NCI-H1694 treated with DMSO at 0.1 percent for 48 hours (cell line): Measurements from ENCODE around the gene TUBD1.
A peak's percentile ranks its signal among the peaks of the same experiment; 100 is the strongest.
"Not testable (repeated sequence)": the region's sequence is repeated elsewhere in the genome, so short reads cannot be mapped to it uniquely, and the experiment has no call there.

Experiments
- DNase-seq: peaks from one replicate; lab custom pipeline; 2025; lab: John Stamatoyannopoulos, UW

TUBD1 gene

GRCh38 chr17:59874376-59874775 is 18.4 kb downstream of the TUBD1 start:
- no peak for DNase-seq

- not testable (repeated sequence) for DNase-seq
These were observed 19.3 kb downstream of the TUBD1 start for GRCh38 chr17:59873414-59873813.

DNA sequence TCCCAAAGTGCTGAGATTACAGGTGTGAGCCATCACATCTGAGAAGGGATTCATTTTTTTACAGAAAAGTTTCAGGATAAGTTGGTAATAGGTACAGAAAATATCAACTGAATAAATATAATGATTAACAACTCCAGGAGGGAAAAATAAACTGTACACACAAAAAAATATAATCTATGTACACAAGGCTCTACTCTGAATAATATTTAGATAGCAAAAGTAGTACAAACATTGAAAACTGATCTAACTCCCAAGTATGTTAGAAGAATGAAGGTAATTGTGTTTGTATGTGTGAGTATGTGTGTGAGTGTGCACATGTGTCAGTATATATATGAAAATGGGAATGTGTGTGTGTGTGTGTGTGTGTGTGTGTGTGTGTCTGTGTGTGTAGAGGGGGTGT is 20.4 kb downstream of the TUBD1 start:
- DNase-seq, result no peak

- DNase-seq, result no peak
These were observed 22.3 kb downstream of the TUBD1 start for GRCh38 chr17:59870482-59870881.

DNA sequence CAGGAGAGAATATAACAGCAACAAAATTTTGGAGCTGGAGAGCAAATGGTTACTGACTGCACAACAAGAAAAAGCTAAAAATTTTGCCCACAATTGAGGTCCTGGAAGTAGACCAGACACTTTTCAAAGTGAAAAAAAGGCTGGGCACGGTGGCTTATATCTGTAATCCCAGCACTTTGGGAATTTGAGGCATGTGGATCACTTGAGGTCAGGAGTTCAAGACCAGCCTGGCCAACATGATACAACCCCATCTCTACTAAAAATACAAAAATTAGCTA is 22.9 kb downstream of the TUBD1 start:
- no peak for DNase-seq

DNA sequence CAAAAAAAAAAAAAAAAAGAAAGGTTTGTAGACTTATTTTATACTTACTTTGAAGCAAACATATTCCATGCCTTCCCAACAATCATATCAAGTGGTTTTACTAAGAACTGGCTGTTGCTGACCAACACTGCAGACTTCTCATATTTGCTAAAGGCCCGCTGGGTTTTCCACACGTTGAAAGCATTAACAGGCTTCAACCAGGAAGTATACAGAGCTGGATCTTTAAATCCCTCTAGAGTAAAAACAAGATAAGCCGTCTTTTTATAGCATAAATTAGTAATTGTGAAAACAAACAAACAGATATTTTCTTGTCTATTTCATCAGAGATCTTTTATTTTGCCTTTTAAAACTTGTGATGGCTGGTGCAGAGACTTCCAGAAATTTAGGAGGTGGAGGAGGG is 29.1 kb downstream of the TUBD1 start:
- no peak for DNase-seq

DNA sequence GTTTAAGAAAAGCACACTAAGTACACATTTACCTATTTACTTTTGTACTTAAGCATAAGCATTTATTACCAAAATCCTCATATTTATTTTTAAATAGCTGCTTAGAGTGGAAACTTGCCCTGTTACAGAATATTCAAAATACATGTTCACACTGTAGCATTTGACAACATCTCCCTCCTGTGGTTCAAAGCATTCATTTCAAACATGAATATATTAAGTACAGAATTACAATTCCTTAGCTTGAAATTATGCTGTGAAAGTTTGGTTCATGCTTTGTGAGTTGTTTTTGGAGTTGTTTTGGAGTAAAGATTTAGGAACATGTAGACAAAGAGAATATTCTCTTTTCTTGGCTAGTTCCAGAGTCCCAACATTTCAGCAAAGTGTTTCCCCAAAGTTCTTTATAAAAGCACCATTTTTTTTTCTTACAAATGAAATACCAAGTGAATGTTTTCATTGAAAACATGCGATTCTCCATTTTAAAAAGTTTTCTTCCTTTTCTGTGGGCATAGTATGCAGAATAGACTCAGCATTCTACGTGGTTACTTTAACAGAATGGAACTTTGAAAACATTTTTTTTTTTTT is 33.2 kb downstream of the TUBD1 start:
- DNase-seq, result peak; percentile 55

- no peak for DNase-seq
These were observed 33.8 kb downstream of the TUBD1 start for GRCh38 chr17:59858932-59859331.

DNA sequence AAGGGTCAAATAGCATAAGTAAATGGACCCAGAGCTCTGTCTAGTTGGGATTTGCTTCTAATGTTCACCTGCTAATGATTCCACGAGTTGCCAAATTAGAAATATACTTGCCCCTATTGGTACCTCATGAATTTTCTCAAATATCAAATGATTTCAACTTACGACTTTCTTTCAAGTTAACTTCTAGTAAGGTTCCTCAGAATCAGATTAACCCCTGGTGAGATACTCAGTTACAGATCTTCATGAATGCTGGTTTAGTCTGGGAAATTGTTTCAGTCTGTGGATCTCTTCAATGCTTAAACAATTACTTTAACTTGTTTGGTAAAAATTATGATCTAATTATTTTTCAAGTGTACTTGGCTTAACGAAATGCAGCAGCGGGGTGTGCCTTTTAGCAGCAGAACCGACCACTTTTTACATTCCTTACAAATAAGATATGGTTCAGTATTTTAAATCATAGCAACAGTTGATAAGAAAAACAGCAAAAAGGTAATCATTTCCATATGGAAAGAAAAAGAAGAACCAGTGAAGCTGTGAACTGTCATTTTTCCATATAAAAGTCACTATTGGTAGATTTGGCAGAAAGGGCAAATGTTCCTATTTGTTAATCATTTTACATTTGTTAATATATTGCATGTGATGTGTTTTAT is 34.5 kb downstream of the TUBD1 start:
- no peak for DNase-seq

- DNase-seq, result no peak
These were observed 35.6 kb downstream of the TUBD1 start for GRCh38 chr17:59856859-59857794.

- DNase-seq, result not testable (repeated sequence)
These were observed 38.6 kb downstream of the TUBD1 start for GRCh38 chr17:59853919-59854729.

DNA sequence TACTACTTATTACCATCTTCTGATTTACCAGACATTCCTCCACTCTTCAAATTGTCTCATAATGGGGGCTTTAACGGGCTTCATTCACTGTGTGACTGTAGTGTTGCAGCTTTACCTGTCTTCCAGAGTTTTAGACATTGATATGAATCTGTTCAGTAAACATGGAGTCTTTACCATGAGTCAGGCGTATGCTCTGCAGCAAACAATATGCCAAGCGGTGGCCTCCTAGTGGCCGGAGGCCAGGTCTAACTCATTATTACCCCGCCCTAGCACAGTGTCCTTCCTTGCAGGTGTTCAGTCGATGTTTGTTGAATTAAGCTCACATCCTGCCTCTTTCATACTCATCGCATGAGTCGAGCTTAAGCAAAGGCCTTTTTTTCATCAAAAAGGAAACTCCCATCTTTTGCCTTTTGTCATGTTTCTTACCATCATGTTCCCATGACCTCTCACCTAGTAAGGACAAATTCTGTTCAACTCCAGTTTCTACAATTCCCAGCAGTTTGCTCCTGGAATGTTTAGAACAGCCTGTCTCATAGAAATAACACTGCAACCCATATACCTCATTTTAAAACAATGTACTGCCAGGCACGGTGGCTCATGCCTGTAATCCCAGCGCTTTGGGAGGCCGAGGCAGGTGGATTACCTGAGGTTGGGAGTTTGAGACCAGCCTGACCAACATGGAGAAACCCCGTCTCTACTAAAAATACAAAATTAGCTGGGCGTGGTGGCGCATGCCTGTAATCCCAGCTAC is 39.4 kb downstream of the TUBD1 start:
- no peak for DNase-seq

DNA sequence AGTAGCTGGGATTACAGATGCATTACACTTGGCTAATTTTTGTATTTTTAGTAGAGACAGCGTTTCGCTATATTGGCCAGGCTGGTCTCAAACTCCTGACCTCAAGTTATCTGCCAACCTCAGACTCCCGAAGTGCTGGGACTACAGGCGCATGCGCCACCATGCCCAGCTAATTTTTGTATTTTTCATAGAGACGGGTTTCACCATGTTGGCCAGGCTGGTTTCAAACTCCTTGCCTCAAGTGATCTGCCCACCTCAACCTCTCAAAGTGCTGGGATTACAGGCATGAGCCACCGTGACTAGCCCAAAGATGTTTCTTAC is 39.9 kb downstream of the TUBD1 start:
- not testable (repeated sequence) for DNase-seq

GRCh38 chr17:59851439-59852375 is 41.0 kb downstream of the TUBD1 start:
- DNase-seq, result no peak

GRCh38 chr17:59850311-59850710 is 42.4 kb downstream of the TUBD1 start:
- not testable (repeated sequence) for DNase-seq

DNA sequence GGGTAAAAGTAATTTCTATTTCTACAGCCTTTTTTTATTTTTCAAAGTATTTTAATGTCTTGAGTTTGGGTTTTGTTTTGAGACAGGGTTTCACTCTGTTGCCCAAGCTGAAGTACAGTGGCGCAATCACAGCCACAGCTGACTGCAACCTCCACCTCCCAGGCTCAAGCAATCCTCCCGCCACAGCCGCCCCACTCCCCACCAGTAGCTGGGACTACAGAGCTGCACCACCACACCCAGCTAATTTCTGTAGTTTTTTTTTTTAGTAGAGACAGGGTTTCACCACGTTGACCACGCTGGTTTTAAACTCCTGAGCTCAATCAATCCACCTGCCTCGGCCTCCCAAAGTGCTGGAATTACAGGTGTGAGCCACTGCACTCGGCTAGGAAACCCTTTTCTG is 44.0 kb downstream of the TUBD1 start:
- no peak for DNase-seq

DNA sequence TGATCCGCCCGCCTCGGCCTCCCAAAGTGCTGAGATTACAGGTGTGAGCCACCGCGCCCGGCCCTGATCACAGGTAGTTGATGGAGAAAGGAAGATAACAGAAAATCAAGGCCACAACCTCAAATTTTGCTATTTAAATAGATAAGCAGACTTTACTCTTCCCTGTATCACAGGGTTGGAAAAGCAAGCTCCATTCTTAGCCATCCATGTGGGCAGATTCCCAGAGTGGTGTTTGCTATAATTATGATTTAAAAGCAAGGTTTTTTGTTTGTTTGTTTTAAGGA is 44.4 kb downstream of the TUBD1 start:
- no peak for DNase-seq

DNA sequence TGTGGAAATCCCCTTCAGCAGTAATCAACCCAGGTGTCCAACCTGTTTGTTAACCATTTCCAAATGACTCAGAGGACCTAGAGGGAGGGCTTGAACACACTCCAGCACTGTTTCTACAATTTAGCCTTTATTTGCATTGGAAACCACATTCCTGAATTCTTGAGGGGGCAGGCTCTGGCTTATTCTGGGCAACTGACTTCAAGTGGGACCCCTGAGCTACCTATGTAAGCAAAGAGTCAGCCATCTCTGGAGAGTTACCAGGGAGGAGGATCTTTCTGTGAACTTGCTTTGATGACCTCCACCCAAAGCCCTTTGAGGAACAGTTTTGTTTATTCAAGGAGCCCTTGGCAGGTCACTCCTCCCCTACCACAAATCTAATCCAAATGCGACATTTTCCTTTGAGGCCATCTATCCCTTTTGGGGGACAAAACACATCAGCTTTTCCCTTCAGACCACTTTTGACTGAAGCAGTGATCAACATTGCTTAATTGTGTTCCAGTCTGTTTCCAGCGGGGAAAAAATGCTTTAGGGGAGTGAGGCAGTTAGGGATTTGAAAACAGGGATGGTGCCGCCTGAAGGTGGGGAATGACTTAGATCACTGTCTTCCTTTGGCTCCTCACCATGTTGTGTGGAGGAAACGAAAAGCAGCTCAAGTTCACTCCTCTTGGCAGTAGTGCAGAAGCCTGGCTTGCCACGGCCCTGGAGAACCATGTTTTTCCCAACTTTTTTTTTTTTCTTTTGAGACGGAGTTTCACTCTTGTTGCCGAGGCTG is 46.2 kb downstream of the TUBD1 start:
- peak; percentile 22 for DNase-seq

DNA sequence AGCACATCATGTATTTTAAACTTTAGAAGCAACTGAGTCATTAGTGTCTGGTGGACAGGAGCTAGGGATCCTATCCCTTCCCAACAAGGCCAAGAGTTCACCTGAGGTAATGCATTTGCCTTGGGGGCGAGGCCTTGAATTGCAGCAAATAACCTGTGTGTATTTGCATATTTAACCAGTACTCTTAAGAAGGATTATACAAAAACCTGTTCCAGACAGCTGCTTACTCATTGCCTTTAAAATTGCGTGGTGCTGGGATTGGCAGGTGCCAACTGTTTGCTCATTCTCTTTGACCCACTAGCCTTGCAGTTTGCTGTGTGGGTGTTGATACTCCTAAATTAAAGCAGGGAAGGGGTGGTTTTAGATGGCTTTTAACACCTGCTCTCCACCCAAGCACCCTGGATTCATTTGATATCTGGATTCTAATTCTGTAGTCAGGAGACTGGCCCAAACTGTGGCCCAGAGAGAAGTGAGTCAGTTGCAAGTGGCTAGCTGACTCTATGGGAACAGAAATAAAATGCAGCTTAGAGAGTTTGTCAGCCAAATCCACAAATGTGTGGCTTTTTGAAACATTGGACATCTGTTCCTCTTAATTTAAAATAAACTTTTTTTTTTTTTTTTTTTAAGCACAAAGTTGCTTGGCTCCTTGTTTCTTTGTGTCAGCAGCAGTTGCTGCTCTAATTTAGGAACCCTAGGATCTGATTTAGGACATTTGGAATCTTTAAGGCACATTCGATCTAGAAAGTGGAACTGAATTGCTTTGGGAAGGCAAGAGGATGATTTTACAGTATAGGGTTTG is 46.9 kb downstream of the TUBD1 start:
- DNase-seq, result peak; percentile 65
